Measurements from ENCODE around the gene RPL7A.

RPL7A gene

GRCh38 chr9:133342069-133342406 lies 6.0 kb upstream of the RPL7A start:
- no peaks in the 10 kb centered on the region for H3K9me3 ChIP-seq (ENCODE audit: control insufficient read depth, low read depth, low read length)
- H3K4me3 ChIP-seq (ENCODE audit: low read length), result no peak overlapping the region
- H3K4me1 ChIP-seq (ENCODE audit: control insufficient read depth, low read depth, low read length), result no peaks in the 10 kb centered on the region
- H3K27ac ChIP-seq (ENCODE audit: low read length), result no peak overlapping the region
- H3K9ac ChIP-seq (ENCODE audit: low read length), result no peak overlapping the region
- no peaks in the 10 kb centered on the region for H3K27me3 ChIP-seq (ENCODE audit: control insufficient read depth, insufficient read depth, low read length)
- peaks cover 49% of the 10 kb centered on the region for H3K36me3 ChIP-seq (ENCODE audit: control insufficient read depth, low read depth, low read length)

DNA sequence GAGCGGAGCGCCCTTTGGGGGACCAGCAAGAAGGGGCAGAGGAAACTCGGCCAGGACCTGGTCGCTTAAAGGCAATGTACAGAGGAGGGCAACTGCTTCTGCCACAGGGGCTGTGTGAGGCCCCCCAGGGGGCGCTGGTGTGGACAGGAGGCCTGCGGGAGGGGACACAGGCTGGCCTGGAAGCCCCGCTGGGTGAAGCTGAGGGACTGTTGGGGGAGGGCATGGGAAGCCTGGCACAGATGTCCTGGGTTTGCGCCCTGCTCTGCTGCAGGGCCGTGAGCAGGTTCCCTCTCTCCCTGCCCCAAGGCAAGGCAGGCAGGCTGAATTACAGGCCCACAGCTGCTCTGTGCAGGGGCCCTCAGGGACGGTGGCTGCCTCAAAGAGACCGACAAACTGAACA lies 5.4 kb upstream of the RPL7A start:
- Histone ChIP-seq H3K4me1 (ENCODE audit: control insufficient read depth, low read depth, low read length) (no peaks in the 10 kb centered on the region), H3K36me3 (ENCODE audit: control insufficient read depth, low read depth, low read length) (peaks cover 49% of the 10 kb centered on the region), H3K27ac (ENCODE audit: low read length) (no peak overlapping the region), H3K9ac (ENCODE audit: low read length) (no peak overlapping the region), H3K9me3 (ENCODE audit: control insufficient read depth, low read depth, low read length) (no peaks in the 10 kb centered on the region), H3K27me3 (ENCODE audit: control insufficient read depth, insufficient read depth, low read length) (no peaks in the 10 kb centered on the region), H3K4me3 (ENCODE audit: low read length) (no peak overlapping the region)

GRCh38 chr9:133344071-133344470 lies 3.9 kb upstream of the RPL7A start:
- H3K4me3 ChIP-seq (ENCODE audit: low read length), result no peak overlapping the region
- H3K36me3 ChIP-seq (ENCODE audit: control insufficient read depth, low read depth, low read length), result peaks cover 48% of the 10 kb centered on the region
- H3K27ac ChIP-seq (ENCODE audit: low read length), result no peak overlapping the region
- no peak overlapping the region for H3K9ac ChIP-seq (ENCODE audit: low read length)
- H3K9me3 ChIP-seq (ENCODE audit: control insufficient read depth, low read depth, low read length), result no peaks in the 10 kb centered on the region
- no peaks in the 10 kb centered on the region for H3K4me1 ChIP-seq (ENCODE audit: control insufficient read depth, low read depth, low read length)
- no peaks in the 10 kb centered on the region for H3K27me3 ChIP-seq (ENCODE audit: control insufficient read depth, insufficient read depth, low read length)

DNA sequence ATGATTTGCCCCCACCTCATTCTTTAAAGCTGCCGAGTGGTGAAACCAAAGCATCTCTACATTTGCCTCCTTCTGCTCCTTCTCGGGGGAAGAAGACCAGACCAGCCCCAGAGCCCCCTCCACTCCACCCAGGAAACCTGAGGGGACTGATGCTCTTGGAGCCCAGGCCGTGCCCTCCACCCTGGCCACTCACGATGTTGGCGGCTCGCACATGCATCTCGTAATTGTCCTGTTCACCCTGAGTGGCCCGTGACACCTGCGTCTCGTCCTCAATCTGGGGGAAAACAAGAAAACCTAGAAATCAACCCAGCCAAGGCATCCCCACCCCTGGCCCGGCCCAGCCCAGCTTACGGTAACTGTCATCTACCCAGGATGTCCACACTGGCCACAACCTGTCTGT lies 3.0 kb upstream of the RPL7A start:
- no peaks in the 10 kb centered on the region for H3K9me3 ChIP-seq (ENCODE audit: control insufficient read depth, low read depth, low read length)
- no peak overlapping the region for H3K27ac ChIP-seq (ENCODE audit: low read length)
- H3K4me1 ChIP-seq (ENCODE audit: control insufficient read depth, low read depth, low read length), result no peaks in the 10 kb centered on the region
- no peak overlapping the region for H3K4me3 ChIP-seq (ENCODE audit: low read length)
- peaks cover 48% of the 10 kb centered on the region for H3K36me3 ChIP-seq (ENCODE audit: control insufficient read depth, low read depth, low read length)
- no peak overlapping the region for H3K9ac ChIP-seq (ENCODE audit: low read length)
- no peaks in the 10 kb centered on the region for H3K27me3 ChIP-seq (ENCODE audit: control insufficient read depth, insufficient read depth, low read length)

GRCh38 chr9:133345596-133345995 lies 2.4 kb upstream of the RPL7A start:
- Histone ChIP-seq H3K9me3 (ENCODE audit: control insufficient read depth, low read depth, low read length) (no peaks in the 10 kb centered on the region), H3K27me3 (ENCODE audit: control insufficient read depth, insufficient read depth, low read length) (no peaks in the 10 kb centered on the region), H3K4me3 (ENCODE audit: low read length) (no peak overlapping the region), H3K27ac (ENCODE audit: low read length) (no peak overlapping the region), H3K4me1 (ENCODE audit: control insufficient read depth, low read depth, low read length) (no peaks in the 10 kb centered on the region), H3K36me3 (ENCODE audit: control insufficient read depth, low read depth, low read length) (peaks cover 48% of the 10 kb centered on the region), H3K9ac (ENCODE audit: low read length) (no peak overlapping the region)

- peak overlapping the region; percentile 80 for H3K9ac ChIP-seq (ENCODE audit: low read length)
- peaks cover 50% of the 10 kb centered on the region for H3K36me3 ChIP-seq (ENCODE audit: control insufficient read depth, low read depth, low read length)
- peak overlapping the region; percentile 97 for H3K4me3 ChIP-seq (ENCODE audit: low read length)
- H3K4me1 ChIP-seq (ENCODE audit: control insufficient read depth, low read depth, low read length), result no peaks in the 10 kb centered on the region
- no peaks in the 10 kb centered on the region for H3K9me3 ChIP-seq (ENCODE audit: control insufficient read depth, low read depth, low read length)
- no peaks in the 10 kb centered on the region for H3K27me3 ChIP-seq (ENCODE audit: control insufficient read depth, insufficient read depth, low read length)
- H3K27ac ChIP-seq (ENCODE audit: low read length), result no peak overlapping the region
Observed at GRCh38 chr9:133346021-133346785, 1.8 kb upstream of the RPL7A start.

- no peaks in the 10 kb centered on the region for H3K4me1 ChIP-seq (ENCODE audit: control insufficient read depth, low read depth, low read length)
- H3K27ac ChIP-seq (ENCODE audit: low read length), result no peak overlapping the region
- H3K9ac ChIP-seq (ENCODE audit: low read length), result peak overlapping the region; percentile 99
- peaks cover 58% of the 10 kb centered on the region for H3K36me3 ChIP-seq (ENCODE audit: control insufficient read depth, low read depth, low read length)
- no peaks in the 10 kb centered on the region for H3K27me3 ChIP-seq (ENCODE audit: control insufficient read depth, insufficient read depth, low read length)
- H3K9me3 ChIP-seq (ENCODE audit: control insufficient read depth, low read depth, low read length), result no peaks in the 10 kb centered on the region
- peak overlapping the region; percentile 97 for H3K4me3 ChIP-seq (ENCODE audit: low read length)
Observed at GRCh38 chr9:133347515-133347984, 468 bp upstream of the RPL7A start.

DNA sequence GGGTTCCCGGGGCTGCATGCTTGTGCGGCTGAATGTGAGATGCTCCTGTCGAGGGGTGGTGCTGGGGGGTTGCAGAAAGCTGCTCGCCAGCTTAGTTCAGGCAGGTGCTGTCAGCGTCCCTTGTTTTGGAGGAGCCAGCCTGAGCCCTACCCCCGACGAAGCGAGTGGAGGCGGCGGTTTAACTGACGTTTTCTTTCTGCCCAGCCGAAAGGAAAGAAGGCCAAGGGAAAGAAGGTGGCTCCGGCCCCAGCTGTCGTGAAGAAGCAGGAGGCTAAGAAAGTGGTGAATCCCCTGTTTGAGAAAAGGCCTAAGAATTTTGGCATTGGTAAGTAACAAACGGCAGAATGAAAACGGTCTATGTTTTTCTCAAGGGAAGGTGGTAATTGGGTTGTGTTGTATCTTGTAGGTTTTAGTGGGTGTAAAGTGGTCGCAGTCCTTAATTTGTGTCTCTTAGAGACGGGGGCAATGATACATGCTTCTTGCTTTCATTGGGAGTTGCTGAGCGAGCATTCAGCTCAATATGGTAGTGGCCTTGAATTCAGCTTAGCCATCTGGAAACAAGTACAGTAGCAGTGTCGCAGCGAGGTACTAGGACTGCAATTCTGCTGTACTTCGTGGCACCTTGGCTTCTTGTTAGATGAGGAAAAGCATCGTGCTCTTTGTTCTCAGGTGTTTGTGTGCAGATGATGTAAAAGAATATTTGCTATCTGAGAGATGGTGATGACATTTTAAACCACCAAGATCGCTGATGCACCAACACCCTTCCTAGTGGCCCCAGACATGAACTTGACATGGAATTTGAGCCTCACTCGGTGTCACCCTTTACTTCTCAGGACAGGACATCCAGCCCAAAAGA lies 928 bp downstream of the RPL7A start:
- H3K4me3 ChIP-seq (ENCODE audit: low read length), result peak overlapping the region; percentile 97
- no peaks in the 10 kb centered on the region for H3K4me1 ChIP-seq (ENCODE audit: control insufficient read depth, low read depth, low read length)
- H3K27me3 ChIP-seq (ENCODE audit: control insufficient read depth, insufficient read depth, low read length), result no peaks in the 10 kb centered on the region
- peak overlapping the region; percentile 99 for H3K9ac ChIP-seq (ENCODE audit: low read length)
- peaks cover 54% of the 10 kb centered on the region for H3K36me3 ChIP-seq (ENCODE audit: control insufficient read depth, low read depth, low read length)
- no peaks in the 10 kb centered on the region for H3K9me3 ChIP-seq (ENCODE audit: control insufficient read depth, low read depth, low read length)
- H3K27ac ChIP-seq (ENCODE audit: low read length), result peak overlapping the region; percentile 98

DNA sequence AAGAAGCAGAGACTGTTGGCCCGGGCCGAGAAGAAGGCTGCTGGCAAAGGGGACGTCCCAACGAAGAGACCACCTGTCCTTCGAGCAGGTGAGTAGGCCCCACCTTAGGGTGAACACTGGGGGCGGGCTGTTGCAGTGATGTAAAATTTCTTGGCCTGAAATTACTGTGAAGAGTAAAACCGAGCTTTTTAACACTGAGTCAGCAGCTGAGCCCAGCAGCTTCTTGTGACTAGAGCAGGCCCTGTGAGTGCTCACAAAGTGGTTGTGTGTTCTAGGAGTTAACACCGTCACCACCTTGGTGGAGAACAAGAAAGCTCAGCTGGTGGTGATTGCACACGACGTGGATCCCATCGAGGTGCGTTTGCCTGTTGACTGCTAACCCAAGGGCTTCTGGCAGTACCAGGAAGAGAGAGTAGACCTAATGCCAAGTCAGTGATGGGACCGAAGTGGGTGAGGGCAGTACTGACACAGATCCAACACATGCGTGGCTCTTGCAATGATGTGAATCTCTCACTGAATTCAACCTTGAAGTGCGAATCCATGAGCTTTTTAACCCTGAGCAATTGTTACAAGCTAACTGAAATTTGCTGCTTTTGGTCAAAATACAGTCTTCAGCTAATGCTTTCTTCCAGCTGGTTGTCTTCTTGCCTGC lies 2.1 kb downstream of the RPL7A start:
- Histone ChIP-seq H3K36me3 (ENCODE audit: control insufficient read depth, low read depth, low read length) (peaks cover 45% of the 10 kb centered on the region), H3K9me3 (ENCODE audit: control insufficient read depth, low read depth, low read length) (no peaks in the 10 kb centered on the region), H3K4me1 (ENCODE audit: control insufficient read depth, low read depth, low read length) (no peaks in the 10 kb centered on the region), H3K4me3 (ENCODE audit: low read length) (peak overlapping the region; percentile 97), H3K27ac (ENCODE audit: low read length) (no peak overlapping the region), H3K27me3 (ENCODE audit: control insufficient read depth, insufficient read depth, low read length) (no peaks in the 10 kb centered on the region), H3K9ac (ENCODE audit: low read length) (no peak overlapping the region)

DNA sequence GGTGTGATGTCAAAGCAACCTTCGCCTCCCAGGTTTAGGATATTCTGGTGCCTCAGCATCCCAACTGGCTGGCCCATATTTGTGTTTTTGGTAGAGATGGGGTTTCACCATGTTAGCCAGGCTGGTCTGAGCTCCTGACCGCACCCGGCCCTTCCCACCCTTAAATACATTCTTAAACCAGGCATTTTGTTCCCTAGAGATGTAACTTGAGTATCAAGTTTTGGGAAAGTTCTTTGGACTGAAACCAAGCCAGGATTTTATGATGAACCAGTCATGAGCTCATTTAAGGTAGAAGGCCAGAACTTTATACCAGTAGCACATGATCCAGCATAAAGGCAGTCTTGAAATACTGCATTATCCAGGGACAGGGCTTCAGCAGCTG lies 3.5 kb downstream of the RPL7A start:
- no peaks in the 10 kb centered on the region for H3K4me1 ChIP-seq (ENCODE audit: control insufficient read depth, low read depth, low read length)
- H3K36me3 ChIP-seq (ENCODE audit: control insufficient read depth, low read depth, low read length), result peaks cover 45% of the 10 kb centered on the region
- H3K27ac ChIP-seq (ENCODE audit: low read length), result no peak overlapping the region
- no peak overlapping the region for H3K9ac ChIP-seq (ENCODE audit: low read length)
- H3K9me3 ChIP-seq (ENCODE audit: control insufficient read depth, low read depth, low read length), result no peaks in the 10 kb centered on the region
- no peak overlapping the region for H3K4me3 ChIP-seq (ENCODE audit: low read length)
- H3K27me3 ChIP-seq (ENCODE audit: control insufficient read depth, insufficient read depth, low read length), result no peaks in the 10 kb centered on the region

DNA sequence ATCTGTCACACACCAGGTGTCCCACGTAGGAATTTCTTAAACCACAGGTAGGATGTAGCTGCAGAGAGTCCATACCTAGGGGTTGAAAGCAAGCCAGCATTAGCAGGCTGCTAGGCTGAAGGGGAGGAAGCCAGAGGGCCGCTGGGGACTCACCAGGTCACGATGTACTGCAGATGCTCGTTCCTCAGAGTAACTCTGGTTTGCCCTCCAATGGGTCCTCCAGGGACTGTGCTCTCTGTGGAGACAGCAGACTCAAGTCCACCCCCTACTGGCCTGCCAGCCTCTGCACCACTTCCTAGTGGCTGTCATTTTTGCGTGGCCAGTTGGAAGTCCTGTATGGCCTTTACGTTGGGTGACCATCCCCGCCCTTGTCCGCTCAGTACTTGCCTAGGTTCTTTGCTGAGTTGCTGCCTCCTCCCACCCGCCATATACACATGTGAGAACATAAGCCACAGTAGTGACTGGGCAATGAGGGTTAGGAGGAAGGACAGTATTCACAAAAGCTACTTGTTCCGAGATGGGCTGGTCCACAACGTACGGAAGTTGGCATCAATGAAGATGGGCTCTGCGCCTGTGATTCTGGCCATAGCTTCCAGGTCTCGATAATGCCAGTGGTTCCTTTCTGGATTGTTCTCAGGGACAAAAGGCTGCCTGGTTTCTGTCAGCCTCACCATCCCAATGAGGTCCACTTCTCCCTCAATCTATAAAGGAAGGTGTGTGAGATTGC lies 4.1 kb downstream of the RPL7A start:
- no peaks in the 10 kb centered on the region for H3K27me3 ChIP-seq (ENCODE audit: control insufficient read depth, insufficient read depth, low read length)
- no peak overlapping the region for H3K27ac ChIP-seq (ENCODE audit: low read length)
- peaks cover 45% of the 10 kb centered on the region for H3K36me3 ChIP-seq (ENCODE audit: control insufficient read depth, low read depth, low read length)
- H3K9me3 ChIP-seq (ENCODE audit: control insufficient read depth, low read depth, low read length), result no peaks in the 10 kb centered on the region
- no peak overlapping the region for H3K9ac ChIP-seq (ENCODE audit: low read length)
- H3K4me1 ChIP-seq (ENCODE audit: control insufficient read depth, low read depth, low read length), result peaks cover under 1% of the 10 kb centered on the region
- no peak overlapping the region for H3K4me3 ChIP-seq (ENCODE audit: low read length)
